Caco-2 (cell line): ENCODE data around the gene HNRNPH2. TPM values are rescaled to one million over a fixed set of nuclear protein-coding genes. Genes with fewer than 3 reads are reported as not detected.

Experiments used
- BruUV-seq: library from RNA; stranded (reverse); fragments of 400-500 nt; replicated peaks from 2 replicates; lab custom pipeline; 2021; lab: Mats Ljungman, UMichigan
- CTCF ChIA-PET: fragments of 300-600 bp; sonication (Branson Sonifier 250); formaldehyde crosslinking; loops from one replicate; lab custom pipeline; 2022; ENCODE audit warnings: antibody characterized with exemption; lab: Charles Lee
- POLR2A ChIA-PET: fragments of 300-600 bp; sonication (Branson Sonifier 250); formaldehyde crosslinking; loops from one replicate; lab custom pipeline; 2022; ENCODE audit warnings: antibody characterized with exemption; lab: Charles Lee
- DNase-seq, 2 experiments: peaks; one replicate each; pipeline versions ENCODE4 v3.0.0 to v3.0.0-alpha.2; 2020 to 2022
- H3K27me3 ChIP-seq: replicated peaks from 2 replicates; pipeline ENCODE4 v1.6.0; 2011; ENCODE audit warnings: low read length; ENCODE audit not compliant: control insufficient read depth, insufficient read depth
- H3K36me3 ChIP-seq: 2 replicates; pipeline ENCODE4 v1.5.1; 2011; ENCODE audit warnings: low read length; ENCODE audit not compliant: control insufficient read depth, insufficient read depth
- H3K4me1 ChIP-seq: fragments of 250-450 bp; sonication (Bioruptor Pico); 2 replicates; pipeline ENCODE4 v1.5.1; 2020; ENCODE audit warnings: mild to moderate bottlenecking
- H3K4me3 ChIP-seq: 2 replicates; pipeline ENCODE4 v1.5.1; 2011; ENCODE audit warnings: low read depth, mild to moderate bottlenecking, control low read depth, low read length
- H3K9me3 ChIP-seq: fragments of 250-450 bp; sonication (Bioruptor Pico); 2 replicates; pipeline ENCODE4 v1.5.1; 2020; ENCODE audit warnings: mild to moderate bottlenecking, moderate library complexity
- H3K27ac Mint-ChIP-seq: one replicate; pipeline ENCODE4 v1.8.0; 2022; ENCODE audit warnings: mixed read lengths; ENCODE audit not compliant: unreplicated experiment
- H3K27me3 Mint-ChIP-seq: one replicate; pipeline ENCODE4 v1.8.0; 2022; ENCODE audit warnings: mixed read lengths; ENCODE audit not compliant: insufficient read depth, unreplicated experiment
- H3K36me3 Mint-ChIP-seq: one replicate; pipeline ENCODE4 v1.8.0; 2022; ENCODE audit warnings: mild to moderate bottlenecking, mixed read lengths; ENCODE audit not compliant: insufficient read depth, unreplicated experiment
- H3K4me1 Mint-ChIP-seq: one replicate; pipeline ENCODE4 v1.8.0; 2022; ENCODE audit warnings: low read depth, mixed read lengths; ENCODE audit not compliant: unreplicated experiment
- H3K4me3 Mint-ChIP-seq: one replicate; pipeline ENCODE4 v1.8.0; 2022; ENCODE audit warnings: mild to moderate bottlenecking, moderate library complexity, mixed read lengths; ENCODE audit not compliant: unreplicated experiment
- H3K9me3 Mint-ChIP-seq: one replicate; pipeline ENCODE4 v1.8.0; 2022; ENCODE audit warnings: mixed read lengths; ENCODE audit not compliant: unreplicated experiment
- CTCF ChIP-seq, 2 experiments: fragments of 200-600 bp in 1 of 2; IDR thresholded peaks; 1 replicate in 1 of 2; 2 replicates in 1 of 2; pipeline versions ENCODE4 v1.5.1 to v1.8.0; 2011 to 2022; ENCODE audit warnings: antibody characterized with exemption in 1 of 2, control low read depth in 1 of 2, inconsistent platforms in 1 of 2, low read depth in 1 of 2, low read length in 1 of 2, mild to moderate bottlenecking in 1 of 2, moderate library complexity in 1 of 2; ENCODE audit not compliant: insufficient read depth in 1 of 2, severe bottlenecking in 1 of 2, unreplicated experiment in 1 of 2
- intact Hi-C: fragments of 100-400 bp; cut with micrococcal nuclease; formaldehyde crosslinking; loops from one replicate; pipeline ENCODE4 v1.10.0; 2022; ENCODE audit not compliant: unreplicated experiment
- total RNA-seq: library from RNA; stranded (reverse); gene quantifications from 2 replicates; pipeline ENCODE4 v1.2.3, GENCODE V29; 2022

The HNRNPH2 gene
- total RNA-seq, 1 experiment from 2014 or later, result 46.1 TPM

- Mint-ChIP-seq H3K4me1 (peaks cover 4% of the 10 kb centered on the region), H3K9me3 (no peaks in the 10 kb centered on the region), H3K27ac (no peak overlapping the region), H3K36me3 (peaks cover 55% of the 10 kb centered on the region), H3K27me3 (no peaks in the 10 kb centered on the region), H3K4me3 (no peak overlapping the region)
- no peaks in the 10 kb centered on the region for H3K9me3 ChIP-seq
- no peak overlapping the region for H3K4me3 ChIP-seq
- no peaks in the 10 kb centered on the region for H3K36me3 ChIP-seq
- intact Hi-C loops, result no loop called here
- CTCF ChIA-PET, result no interaction called here
- POLR2A ChIA-PET, result no interaction called here
- BruUV-seq, result no TSS peak
- H3K27me3 ChIP-seq, result no peaks in the 10 kb centered on the region
- no peak for TF ChIP-seq CTCF (IDR thresholded peaks at IDR 0.05; ENCODE audit: insufficient read depth in 1 of 2, low read depth in 1 of 2, low read length in 1 of 2, severe bottlenecking in 1 of 2, unreplicated experiment in 1 of 2)
- DNase-seq, result no peak
- H3K4me1 ChIP-seq, result no peaks in the 10 kb centered on the region
These were observed 14.3 kb upstream of the HNRNPH2 start for GRCh38 chrX:101393530-101394305.

GRCh38 chrX:101394372-101394771, 13.7 kb upstream of the HNRNPH2 start:
- Histone ChIP-seq H3K27me3 (no peaks in the 10 kb centered on the region), H3K9me3 (no peaks in the 10 kb centered on the region), H3K4me1 (no peaks in the 10 kb centered on the region), H3K36me3 (no peaks in the 10 kb centered on the region), H3K4me3 (no peak overlapping the region)
- ChIA-PET CTCF (no interaction called here), POLR2A (no interaction called here)
- no peak for TF ChIP-seq CTCF (IDR thresholded peaks at IDR 0.05; ENCODE audit: insufficient read depth in 1 of 2, low read depth in 1 of 2, low read length in 1 of 2, severe bottlenecking in 1 of 2, unreplicated experiment in 1 of 2)
- Mint-ChIP-seq H3K27me3 (no peaks in the 10 kb centered on the region), H3K27ac (no peak overlapping the region), H3K36me3 (peaks cover 58% of the 10 kb centered on the region), H3K9me3 (no peaks in the 10 kb centered on the region), H3K4me3 (no peak overlapping the region), H3K4me1 (peaks cover 4% of the 10 kb centered on the region)
- BruUV-seq, result no TSS peak
- intact Hi-C loops, result no loop called here
- DNase-seq, result no peak

GRCh38 chrX:101395789-101396188, 12.2 kb upstream of the HNRNPH2 start:
- ChIA-PET POLR2A (no interaction called here), CTCF (no interaction called here)
- Mint-ChIP-seq H3K4me3 (no peak overlapping the region), H3K9me3 (no peaks in the 10 kb centered on the region), H3K27ac (no peak overlapping the region), H3K27me3 (no peaks in the 10 kb centered on the region), H3K36me3 (peaks cover 61% of the 10 kb centered on the region), H3K4me1 (peaks cover 4% of the 10 kb centered on the region)
- no TSS peak for BruUV-seq
- Histone ChIP-seq H3K9me3 (no peaks in the 10 kb centered on the region), H3K27me3 (no peaks in the 10 kb centered on the region), H3K4me3 (no peak overlapping the region), H3K4me1 (no peaks in the 10 kb centered on the region), H3K36me3 (no peaks in the 10 kb centered on the region)
- intact Hi-C loops, result no loop called here
- no peak for DNase-seq
- no peak for TF ChIP-seq CTCF (IDR thresholded peaks at IDR 0.05; ENCODE audit: insufficient read depth in 1 of 2, low read depth in 1 of 2, low read length in 1 of 2, severe bottlenecking in 1 of 2, unreplicated experiment in 1 of 2)
